A673 (cell line): ENCODE measurements around the gene NASP. TPM values are rescaled to one million over a fixed set of nuclear protein-coding genes. Genes with fewer than 3 reads are reported as not detected.

Experiments used
- BruUV-seq: library from RNA; stranded (reverse); fragments of 400-500 nt; replicated peaks from 2 replicates; lab custom pipeline; 2021; lab: Mats Ljungman, UMichigan
- CTCF ChIA-PET: fragments of 300-600 bp; sonication (Branson Sonifier 250); formaldehyde crosslinking; loops from one replicate; lab custom pipeline; 2022; ENCODE audit warnings: antibody characterized with exemption; lab: Charles Lee
- POLR2A ChIA-PET: fragments of 300-600 bp; sonication (Branson Sonifier 250); formaldehyde crosslinking; loops from one replicate; lab custom pipeline; 2022; ENCODE audit warnings: antibody characterized with exemption; ENCODE audit not compliant: low non-redundant PET; lab: Charles Lee
- DNase-seq: peaks from one replicate; pipeline ENCODE4 v3.0.0-alpha.2; 2015; ENCODE audit warnings: low spot score
- H3K27ac ChIP-seq: fragments of 200-600 bp; sonication (generic); 2 replicates; pipeline ENCODE4 v1.5.1; 2016; ENCODE audit warnings: mixed run types, low read depth, mild to moderate bottlenecking, mixed read lengths, antibody characterized with exemption, low read length; ENCODE audit not compliant: poor library complexity, severe bottlenecking
- H3K27me3 ChIP-seq: fragments of 200-600 bp; sonication (generic); replicated peaks from 2 replicates; pipeline ENCODE4 v1.6.1; 2017; ENCODE audit warnings: mixed run types, low read depth, mild to moderate bottlenecking, mixed read lengths, antibody characterized with exemption, low read length; ENCODE audit not compliant: insufficient read depth, poor library complexity
- H3K36me3 ChIP-seq: fragments of 200-600 bp; sonication (generic); 2 replicates; pipeline ENCODE4 v1.6.1; 2016; ENCODE audit warnings: mixed run types, mild to moderate bottlenecking, mixed read lengths, antibody characterized with exemption, low read length; ENCODE audit not compliant: insufficient read depth, poor library complexity, severe bottlenecking
- H3K4me1 ChIP-seq: fragments of 200-600 bp; sonication (generic); 2 replicates; pipeline ENCODE4 v1.6.1; 2017; ENCODE audit warnings: mixed run types, mild to moderate bottlenecking, mixed read lengths, antibody characterized with exemption, low read length; ENCODE audit not compliant: insufficient read depth, poor library complexity, severe bottlenecking
- H3K4me3 ChIP-seq: fragments of 200-600 bp; sonication (generic); 2 replicates; pipeline ENCODE4 v1.5.1; 2016; ENCODE audit warnings: low read depth, mixed run types, mild to moderate bottlenecking, mixed read lengths, low read length; ENCODE audit not compliant: poor library complexity, severe bottlenecking
- H3K9me3 ChIP-seq: fragments of 200-600 bp; sonication (generic); 2 replicates; pipeline ENCODE4 v1.6.1; 2016; ENCODE audit warnings: mixed run types, low read depth, mild to moderate bottlenecking, mixed read lengths, antibody characterized with exemption, low read length; ENCODE audit not compliant: poor library complexity, severe bottlenecking
- CTCF ChIP-seq: fragments of 300-800, 200-600 bp; sonication (generic); conservative IDR thresholded peaks from 2 replicates; pipeline ENCODE4 v1.5.1; 2017; ENCODE audit warnings: low read depth, mild to moderate bottlenecking, antibody characterized with exemption, low read length, moderate library complexity, mixed read lengths
- EZH2 ChIP-seq: fragments of 200-600 bp; sonication (generic); IDR thresholded peaks from 2 replicates; pipeline ENCODE4 v1.6.1; 2017; ENCODE audit warnings: borderline replicate concordance, low read depth, mild to moderate bottlenecking, mixed read lengths, antibody characterized with exemption, low read length; ENCODE audit not compliant: poor library complexity, severe bottlenecking
- intact Hi-C: fragments of 100-400 bp; cut with micrococcal nuclease; formaldehyde crosslinking; loops from one replicate; pipeline ENCODE4 v1.10.0; 2022; ENCODE audit not compliant: unreplicated experiment
- total RNA-seq: library from RNA; stranded (reverse); gene quantifications from 2 replicates; pipeline ENCODE4 v1.2.3, GENCODE V29; 2021

The NASP gene
- total RNA-seq, 1 experiment from 2014 or later: 392 TPM

- Histone ChIP-seq H3K27me3 (no peaks in the 10 kb centered on the region), H3K4me3 (no peak overlapping the region), H3K36me3 (peaks cover 36% of the 10 kb centered on the region), H3K9me3 (no peaks in the 10 kb centered on the region), H3K4me1 (no peaks in the 10 kb centered on the region), H3K27ac (no peak overlapping the region)
- no TSS peak for BruUV-seq
- ChIA-PET POLR2A (no interaction called here), CTCF (no interaction called here)
- TF ChIP-seq CTCF (no peak), EZH2 (no peak)
- no peak for DNase-seq
- intact Hi-C loops: no loop called here
Measured at GRCh38 chr1:45621501-45621836, 37.6 kb downstream of the NASP start.

- no peaks in the 10 kb centered on the region for H3K27me3 ChIP-seq
- intact Hi-C loops: no loop called here
- H3K27ac ChIP-seq: no peak overlapping the region
- H3K4me1 ChIP-seq: no peaks in the 10 kb centered on the region
- no peak for DNase-seq
- TF ChIP-seq CTCF: no peak
- no peak for TF ChIP-seq EZH2
- peaks cover 32% of the 10 kb centered on the region for H3K36me3 ChIP-seq
- CTCF ChIA-PET: no interaction called here
- H3K9me3 ChIP-seq: no peaks in the 10 kb centered on the region
- BruUV-seq: no TSS peak
- POLR2A ChIA-PET: no interaction called here
- no peak overlapping the region for H3K4me3 ChIP-seq
Measured at GRCh38 chr1:45621895-45622523, 38.2 kb downstream of the NASP start.

- intact Hi-C loops: no loop called here
- no peak for DNase-seq
- H3K27ac ChIP-seq: no peak overlapping the region
- no peaks in the 10 kb centered on the region for H3K9me3 ChIP-seq
- no TSS peak for BruUV-seq
- no peaks in the 10 kb centered on the region for H3K27me3 ChIP-seq
- no peak for TF ChIP-seq CTCF
- TF ChIP-seq EZH2: no peak
- ChIA-PET CTCF (no interaction called here), POLR2A (interaction anchor here (0.6 kb wide), 1 partner anchor 241 kb away, joined by 3 read pairs; no protein-coding TSS in a partner anchor)
- H3K4me1 ChIP-seq: no peaks in the 10 kb centered on the region
- peaks cover 32% of the 10 kb centered on the region for H3K36me3 ChIP-seq
- no peak overlapping the region for H3K4me3 ChIP-seq
Measured at GRCh38 chr1:45622524-45623394, 38.9 kb downstream of the NASP start.
